Germinal center (tissue), 1 donor: ENCODE measurements around the gene DGKA.
"Not testable (repeated sequence)": the region's sequence is repeated elsewhere in the genome, so short reads cannot be mapped to it uniquely, and the experiment has no call there.

Experiments
- DNase-seq: peaks from one replicate; pipeline ENCODE4 v3.0.0; 2012; ENCODE audit warnings: mixed read lengths, low spot score

DGKA gene

DNA sequence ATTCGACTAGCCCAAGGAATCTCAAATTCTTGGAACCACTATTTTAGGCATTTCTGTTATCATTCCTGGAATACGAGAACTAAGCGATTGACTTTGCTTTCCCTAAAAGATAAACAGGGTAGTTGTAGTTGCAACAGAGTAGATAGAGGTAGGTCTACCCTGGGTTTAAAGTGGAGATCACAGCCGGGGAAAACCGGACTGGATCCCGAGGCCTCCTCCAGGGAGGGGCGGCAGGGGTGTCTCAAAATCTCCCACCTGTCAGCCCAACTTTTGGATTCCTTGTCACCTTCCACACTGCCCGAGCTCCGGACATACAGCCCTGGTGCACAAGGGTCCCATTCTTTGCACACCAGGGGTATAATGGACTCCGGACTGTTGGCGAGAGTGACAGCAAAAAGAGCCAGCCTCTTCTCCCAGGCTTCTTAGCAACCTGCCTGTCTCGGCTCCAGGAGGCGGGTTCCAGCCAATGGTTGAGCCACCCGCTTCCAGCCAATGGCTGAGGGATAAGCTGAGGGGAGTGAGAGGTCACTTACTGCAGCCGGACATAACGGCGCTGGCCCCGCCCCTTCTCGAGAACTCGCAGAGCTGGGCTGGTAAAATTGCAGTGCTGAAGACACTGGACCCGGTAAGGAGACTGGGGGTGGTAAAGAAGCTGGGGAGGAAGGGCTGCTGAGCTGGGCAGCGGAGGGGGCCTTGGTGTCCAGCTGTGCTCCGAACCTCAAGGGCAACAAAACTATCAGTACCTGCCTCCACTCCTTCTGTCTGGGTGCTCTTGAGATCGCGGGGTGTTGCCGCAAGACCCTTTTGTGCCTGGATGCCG is 66.0 kb downstream of the DGKA start, which contains the start of gene SUOX:
Gene SUOX (plus strand): TSS at position 562 of the 820 bp plus-strand sequence. CDS start 4,946 bp downstream, outside the sequence.
- DNase-seq: peak; percentile 51

DNA sequence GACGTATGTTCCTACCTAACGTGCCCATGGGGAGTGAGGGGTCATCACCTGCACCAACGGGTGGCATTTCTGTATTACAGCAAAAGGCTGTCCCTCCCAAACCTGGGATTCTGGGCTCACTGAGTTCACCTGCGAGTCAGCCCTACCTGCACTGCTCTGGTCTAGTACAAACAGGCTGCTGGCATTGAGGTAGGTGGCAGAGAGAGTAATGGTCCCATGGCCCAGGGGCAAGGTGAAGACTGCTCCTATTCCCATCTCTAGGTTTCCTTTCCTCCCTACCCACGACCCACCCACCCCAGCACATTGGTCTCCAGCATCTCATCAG is 66.5 kb downstream of the DGKA start:
- no peak for DNase-seq

DNA sequence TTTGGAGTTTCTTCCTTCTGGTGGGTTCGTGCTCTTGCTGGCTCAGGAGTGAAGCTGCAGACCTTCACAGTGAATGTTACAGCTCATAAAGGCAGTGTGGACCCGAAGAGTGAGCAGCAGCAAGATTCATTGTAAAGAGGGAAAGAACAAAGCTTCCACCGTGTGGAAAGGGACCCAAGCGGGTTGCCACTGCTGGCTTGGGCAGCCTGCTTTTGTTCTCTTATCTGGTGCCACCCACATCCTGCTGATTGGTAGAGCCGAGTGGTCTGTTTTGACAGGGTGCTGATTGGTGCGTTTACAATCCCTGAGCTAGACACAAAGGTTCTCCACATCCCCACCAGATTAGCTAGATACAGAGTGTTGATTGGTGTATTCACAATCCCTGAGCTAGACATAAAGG is 68.6 kb downstream of the DGKA start:
- DNase-seq: not testable (repeated sequence)

- not testable (repeated sequence) for DNase-seq
Measured at GRCh38 chr12:55999999-56000540, 69.1 kb downstream of the DGKA start.

GRCh38 chr12:56001487-56002100 is 70.6 kb downstream of the DGKA start:
- no peak for DNase-seq

DNA sequence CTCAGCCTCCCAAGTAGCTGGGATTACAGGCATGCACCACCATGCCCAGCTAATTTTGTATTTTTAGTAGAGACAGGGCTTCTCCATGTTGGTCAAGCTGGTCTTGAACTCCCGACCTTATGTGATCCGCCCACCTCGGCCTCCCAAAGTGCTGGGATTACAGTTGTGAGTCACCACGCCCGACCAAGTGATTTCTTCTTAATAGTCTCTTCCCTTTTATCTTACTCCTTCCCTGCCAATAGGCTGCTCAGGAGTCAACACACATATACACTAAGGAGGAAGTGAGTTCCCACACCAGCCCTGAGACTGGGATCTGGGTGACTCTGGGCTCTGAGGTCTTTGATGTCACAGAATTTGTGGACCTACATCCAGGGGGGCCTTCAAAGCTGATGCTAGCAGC is 72.4 kb downstream of the DGKA start:
- not testable (repeated sequence) for DNase-seq
